Calu3 (cell line): ENCODE results near the gene TUBB2A. TPM values are rescaled to one million over a fixed set of nuclear protein-coding genes. Genes with fewer than 3 reads are reported as not detected.
A peak's percentile ranks its signal among the peaks of the same experiment; 100 is the strongest.

Experiments
- BruUV-seq: library from RNA; stranded (reverse); fragments of 400-500 nt; replicated peaks from 2 replicates; lab custom pipeline; 2021; lab: Mats Ljungman, UMichigan
- CTCF ChIA-PET: fragments of 300-600 bp; sonication (Branson Sonifier 250); formaldehyde crosslinking; loops from one replicate; lab custom pipeline; 2022; ENCODE audit warnings: antibody characterized with exemption; lab: Charles Lee
- DNase-seq: peaks from one replicate; pipeline ENCODE4 v3.0.0; 2022
- H3K27ac Mint-ChIP-seq: one replicate; pipeline ENCODE4 v1.8.0; 2022; ENCODE audit warnings: mixed read lengths; ENCODE audit not compliant: unreplicated experiment
- H3K27me3 Mint-ChIP-seq: one replicate; pipeline ENCODE4 v1.8.0; 2022; ENCODE audit warnings: mixed read lengths; ENCODE audit not compliant: unreplicated experiment
- H3K36me3 Mint-ChIP-seq: one replicate; pipeline ENCODE4 v1.8.0; 2022; ENCODE audit warnings: mild to moderate bottlenecking, moderate library complexity, mixed read lengths; ENCODE audit not compliant: insufficient read depth, unreplicated experiment
- H3K4me1 Mint-ChIP-seq: one replicate; pipeline ENCODE4 v1.8.0; 2022; ENCODE audit warnings: mild to moderate bottlenecking, low read depth, mixed read lengths; ENCODE audit not compliant: unreplicated experiment
- H3K4me3 Mint-ChIP-seq: one replicate; pipeline ENCODE4 v1.8.0; 2022; ENCODE audit warnings: mild to moderate bottlenecking, low read depth, moderate library complexity, mixed read lengths; ENCODE audit not compliant: unreplicated experiment
- H3K9me3 Mint-ChIP-seq: one replicate; pipeline ENCODE4 v1.8.0; 2022; ENCODE audit warnings: low read depth, mixed read lengths; ENCODE audit not compliant: unreplicated experiment
- CTCF ChIP-seq: fragments of 200-600 bp; IDR thresholded peaks from one replicate; pipeline ENCODE4 v1.8.0; 2022; ENCODE audit warnings: antibody characterized with exemption; ENCODE audit not compliant: unreplicated experiment
- intact Hi-C: fragments of 100-400 bp; cut with micrococcal nuclease; formaldehyde crosslinking; loops from one replicate; pipeline ENCODE4 v1.10.0; 2022; ENCODE audit not compliant: unreplicated experiment
- total RNA-seq: library from RNA; stranded (reverse); gene quantifications from 2 replicates; pipeline ENCODE4 v1.2.3, GENCODE V29; 2022

The TUBB2A gene
- total RNA-seq, 1 experiment from 2014 or later, result 17.6 TPM

- no peak for DNase-seq
- Mint-ChIP-seq H3K4me1 (no peaks in the 10 kb centered on the region), H3K27ac (no peak overlapping the region), H3K9me3 (no peaks in the 10 kb centered on the region), H3K36me3 (no peaks in the 10 kb centered on the region), H3K4me3 (no peak overlapping the region), H3K27me3 (no peaks in the 10 kb centered on the region)
- no TSS peak for BruUV-seq
- TF ChIP-seq CTCF, result no peak
- CTCF ChIA-PET, result interaction anchor here (0.6 to 1.6 kb wide), 2 partner anchors 40 to 1995 kb away, joined by 3 to 4 read pairs; partner anchors contain the start of gene TUBB2A
- intact Hi-C loops, result no loop called here
Measured at GRCh38 chr6:3196770-3197169, 39.4 kb upstream of the TUBB2A start.

DNA sequence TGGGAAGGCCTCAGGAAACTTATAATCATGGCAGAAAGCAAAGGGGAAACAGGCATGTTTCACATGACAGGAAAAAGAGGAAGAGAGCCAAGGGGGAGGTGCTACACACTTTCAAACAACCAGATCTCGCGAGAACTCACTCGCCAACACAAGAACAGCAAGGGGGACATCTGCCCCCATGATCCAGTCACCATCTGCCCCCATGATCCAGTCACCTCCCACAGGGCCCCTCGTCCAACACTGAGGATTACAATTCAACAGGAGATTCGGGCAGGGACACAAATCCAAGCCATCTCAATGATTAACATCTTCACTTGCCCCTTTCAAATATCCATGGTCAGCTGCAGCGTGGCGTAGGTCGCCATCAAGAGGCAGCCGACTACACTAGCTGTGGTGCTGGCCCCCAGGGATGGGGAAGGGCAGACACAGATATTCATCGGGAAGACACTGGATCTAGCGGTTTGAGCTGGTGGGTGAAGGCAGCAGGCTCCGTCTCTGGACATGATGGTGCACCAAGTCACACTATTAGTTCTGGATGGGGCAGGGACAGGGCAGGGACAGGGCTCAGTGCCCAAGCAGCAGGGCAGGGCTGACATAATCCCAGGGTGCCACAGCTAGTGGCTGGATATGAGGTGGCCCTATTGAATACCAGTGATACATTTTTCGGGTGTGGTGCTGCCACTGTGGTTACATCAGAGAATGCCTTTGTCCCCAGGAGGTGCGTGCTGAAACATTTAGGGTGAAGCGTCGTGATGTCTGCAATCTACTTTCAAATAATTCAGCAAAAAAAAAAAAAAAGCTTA lies 38.6 kb upstream of the TUBB2A start:
- intact Hi-C loops, result no loop called here
- CTCF ChIA-PET, result interaction anchor here (0.6 to 1.7 kb wide), 3 partner anchors 33 to 1994 kb away, joined by 3 to 6 read pairs (median 4); partner anchors contain the start of gene TUBB2A
- DNase-seq, result peak; percentile 32

DNA sequence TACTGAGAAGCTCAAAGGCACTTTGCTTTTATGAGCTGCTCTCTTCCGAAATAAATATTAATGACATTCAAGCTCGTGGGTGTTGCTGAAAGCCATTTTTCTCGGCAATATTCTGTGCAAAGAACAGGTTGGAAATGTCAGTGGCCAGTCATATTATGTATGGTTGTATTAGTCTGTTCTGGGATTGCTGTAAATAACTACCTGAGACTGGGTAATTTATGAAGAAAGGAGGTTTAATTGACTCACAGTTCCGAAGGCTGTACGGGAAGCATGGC lies 38.0 kb upstream of the TUBB2A start:
- Mint-ChIP-seq H3K4me3 (no peak overlapping the region), H3K36me3 (no peaks in the 10 kb centered on the region), H3K4me1 (no peaks in the 10 kb centered on the region), H3K9me3 (no peaks in the 10 kb centered on the region), H3K27me3 (no peaks in the 10 kb centered on the region), H3K27ac (no peak overlapping the region)
- intact Hi-C loops, result no loop called here
- BruUV-seq, result no TSS peak
- TF ChIP-seq CTCF, result no peak
- CTCF ChIA-PET, result interaction anchor here (1.6 to 1.7 kb wide), 2 partner anchors 33 to 38 kb away, joined by 4 to 6 read pairs; partner anchors contain the start of gene TUBB2A
- no peak for DNase-seq

More for the DNA sequence above, 38.6 kb upstream of the TUBB2A start:
- Mint-ChIP-seq H3K27me3 (no peaks in the 10 kb centered on the region), H3K36me3 (no peaks in the 10 kb centered on the region), H3K9me3 (no peaks in the 10 kb centered on the region), H3K4me1 (no peaks in the 10 kb centered on the region), H3K27ac (no peak overlapping the region), H3K4me3 (no peak overlapping the region)
- no peak for TF ChIP-seq CTCF
- no TSS peak for BruUV-seq

- DNase-seq, result no peak
- Mint-ChIP-seq H3K36me3 (no peaks in the 10 kb centered on the region), H3K27ac (no peak overlapping the region), H3K4me3 (no peak overlapping the region), H3K9me3 (no peaks in the 10 kb centered on the region), H3K27me3 (no peaks in the 10 kb centered on the region), H3K4me1 (no peaks in the 10 kb centered on the region)
- TF ChIP-seq CTCF, result no peak
- no TSS peak for BruUV-seq
- CTCF ChIA-PET, result interaction anchor here (1.6 to 1.7 kb wide), 2 partner anchors 32 to 38 kb away, joined by 4 to 6 read pairs; partner anchors contain the start of gene TUBB2A
- intact Hi-C loops, result no loop called here
Measured at GRCh38 chr6:3194535-3195419, 37.4 kb upstream of the TUBB2A start.
